ENCODE results near the gene MYH14. TPM values are rescaled to one million over a fixed set of nuclear protein-coding genes. Genes with fewer than 3 reads are reported as not detected.

The MYH14 gene
- total RNA-seq, 1 donor from 2014 or later = not detected

DNA sequence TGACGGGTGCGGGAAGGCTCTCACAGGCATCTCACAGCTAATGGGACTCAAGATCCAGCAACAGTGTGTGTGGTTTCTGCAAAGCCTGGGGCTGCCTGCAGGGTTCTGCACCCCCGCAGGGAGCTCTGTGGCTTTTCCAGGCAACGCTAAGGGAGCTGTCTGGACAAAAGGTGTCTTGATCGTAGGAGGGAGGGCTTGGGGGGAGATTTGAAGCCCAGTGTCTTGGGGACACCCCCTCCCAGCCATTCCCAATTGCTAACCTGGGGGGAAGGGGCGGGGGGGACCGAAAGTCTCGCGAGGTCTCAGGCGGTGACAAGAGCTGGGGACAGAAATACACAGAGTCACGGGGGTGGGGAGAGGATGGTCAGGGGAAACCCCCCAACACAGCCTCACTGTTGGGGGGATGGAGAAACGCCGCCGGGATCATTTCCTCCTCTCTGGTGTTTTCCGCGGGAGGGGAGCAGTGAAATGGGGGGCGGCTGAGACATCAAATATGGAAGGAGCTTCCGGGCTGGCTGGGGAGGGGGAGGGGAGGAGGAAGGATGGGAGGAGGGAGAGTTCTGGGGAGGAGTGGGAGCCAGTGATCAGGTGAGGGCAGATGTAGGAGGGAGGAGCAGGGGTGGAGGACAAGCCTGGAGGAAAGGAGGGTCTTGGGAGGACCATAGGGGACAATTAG, 112.5 kb downstream of the MYH14 start:
- intact Hi-C loops (cut with micrococcal nuclease) = loop anchor here (1.0 kb wide), 1 partner anchor 9 kb away; no protein-coding TSS in a partner anchor

DNA sequence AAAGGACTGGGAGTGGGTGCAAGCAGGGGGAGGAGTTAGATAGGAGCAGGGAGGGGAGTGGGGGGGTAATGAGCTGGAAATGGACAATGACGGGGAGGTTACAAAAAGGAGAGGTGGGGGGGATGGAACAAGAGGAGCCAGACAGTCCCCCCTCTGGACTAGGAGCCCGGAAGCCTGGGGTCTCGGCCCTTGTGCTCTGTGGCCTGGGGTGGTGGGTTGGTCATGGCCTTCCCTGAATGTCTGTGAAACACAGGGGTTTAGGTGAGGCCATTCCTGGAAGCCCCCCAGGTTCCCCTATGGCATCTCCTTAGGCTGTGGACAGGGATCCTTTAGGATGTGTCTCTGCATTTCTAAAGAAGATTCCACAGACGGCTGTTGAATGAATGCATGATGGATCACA, 113.7 kb downstream of the MYH14 start:
- intact Hi-C loops (cut with micrococcal nuclease) = no loop called here

DNA sequence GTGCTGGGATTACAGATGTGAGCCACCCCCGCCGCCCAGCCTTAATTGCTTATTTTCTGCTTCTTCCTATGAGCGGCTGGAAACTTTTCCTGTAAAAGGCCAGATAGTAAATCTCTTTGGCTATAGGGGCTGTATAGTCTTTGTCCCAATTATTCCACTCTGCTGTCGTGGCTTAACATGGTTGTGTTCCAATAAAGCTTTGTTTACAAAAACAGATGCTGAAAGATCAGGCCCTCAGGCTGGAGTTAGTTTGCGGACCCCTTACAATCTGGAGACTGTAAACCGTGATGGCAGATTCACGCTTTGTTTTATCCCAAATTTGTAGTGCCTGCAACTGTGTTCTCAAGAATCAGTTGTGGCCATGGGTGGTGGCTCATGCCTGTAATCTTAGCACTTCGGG, 115.0 kb downstream of the MYH14 start:
- intact Hi-C loops (cut with micrococcal nuclease) = no loop called here

DNA sequence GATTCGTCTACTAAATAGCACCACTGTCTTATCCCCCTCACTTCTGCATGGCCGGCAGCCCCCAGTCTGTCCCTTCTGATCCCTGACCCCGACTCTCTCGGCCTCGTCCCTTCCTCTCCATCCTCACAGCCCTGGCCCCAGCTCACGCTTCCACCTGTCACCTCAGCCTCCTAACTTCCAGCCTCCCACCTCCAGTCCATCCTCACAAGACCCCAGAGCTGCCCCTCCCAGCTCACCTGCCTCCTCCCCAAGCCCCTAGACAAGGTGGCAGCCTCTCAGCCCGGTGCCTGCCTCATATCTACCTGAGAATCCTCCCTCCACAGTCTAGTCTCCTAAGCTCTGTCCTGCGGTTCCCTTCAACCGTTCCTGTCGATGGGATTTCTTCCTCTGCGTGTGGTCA, 115.7 kb downstream of the MYH14 start:
- intact Hi-C loops (cut with micrococcal nuclease) = no loop called here

DNA sequence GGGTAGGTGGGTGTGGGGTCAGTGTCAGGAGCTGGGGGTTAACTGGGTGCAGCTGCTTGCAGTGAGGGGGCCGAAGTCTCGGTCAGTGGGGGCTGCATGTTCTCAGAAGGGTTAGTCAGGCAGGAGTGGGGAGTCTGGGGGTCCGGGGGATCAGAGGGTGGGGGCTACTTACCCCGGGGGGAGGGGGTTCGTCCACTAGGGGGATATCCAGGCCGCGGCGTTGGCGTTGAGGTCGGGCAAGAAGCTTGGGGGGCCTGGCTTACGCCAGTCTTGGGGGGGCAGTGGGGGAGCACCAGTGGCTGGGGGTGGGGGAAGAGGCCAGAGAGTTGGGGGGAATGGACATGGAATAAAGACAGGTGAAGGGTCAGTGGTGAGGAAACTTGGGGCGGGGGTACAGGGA, 116.6 kb downstream of the MYH14 start:
- intact Hi-C loops (cut with micrococcal nuclease) = no loop called here

DNA sequence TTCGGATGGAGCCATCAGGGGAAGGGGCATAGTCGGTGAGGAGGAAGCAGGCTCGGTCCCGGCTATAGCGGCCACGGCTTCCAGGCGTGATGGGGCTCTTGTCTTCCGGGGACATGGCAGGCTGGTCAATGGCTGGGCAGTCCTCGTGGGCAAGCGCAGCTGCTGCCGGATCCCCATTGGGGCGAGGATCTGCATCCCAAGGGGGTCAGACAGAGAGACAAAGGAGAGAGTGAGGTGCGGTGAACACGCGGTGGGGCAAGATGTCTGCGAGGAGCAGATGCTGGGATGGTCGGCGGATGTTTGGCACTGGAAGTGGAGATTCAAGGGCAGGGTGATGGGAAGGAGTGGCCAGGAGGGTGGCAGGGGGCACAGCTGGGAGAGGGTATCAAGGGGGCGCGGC, 117.2 kb downstream of the MYH14 start:
- intact Hi-C loops (cut with micrococcal nuclease) = no loop called here

DNA sequence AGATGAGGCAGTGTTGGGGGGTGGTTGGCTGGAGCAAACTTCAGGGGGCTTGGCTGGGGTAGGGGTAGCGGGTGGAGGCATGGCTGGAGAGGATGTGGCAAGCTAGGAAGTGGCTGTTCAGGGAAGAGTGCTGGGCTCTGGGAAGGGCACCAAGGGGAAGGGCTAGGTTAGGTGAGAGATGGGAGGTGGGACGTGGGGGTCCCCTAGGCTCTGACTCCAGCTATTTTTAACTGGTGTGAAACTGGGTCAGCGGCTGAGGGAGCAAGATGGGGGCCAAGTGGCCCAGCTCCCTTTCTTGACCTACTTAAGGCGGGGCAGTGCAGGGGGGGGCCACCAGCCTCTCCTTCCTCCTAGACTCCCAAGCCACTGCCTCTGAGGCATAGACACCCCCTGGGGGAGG, 118.4 kb downstream of the MYH14 start:
- intact Hi-C loops (cut with micrococcal nuclease) = no loop called here

DNA sequence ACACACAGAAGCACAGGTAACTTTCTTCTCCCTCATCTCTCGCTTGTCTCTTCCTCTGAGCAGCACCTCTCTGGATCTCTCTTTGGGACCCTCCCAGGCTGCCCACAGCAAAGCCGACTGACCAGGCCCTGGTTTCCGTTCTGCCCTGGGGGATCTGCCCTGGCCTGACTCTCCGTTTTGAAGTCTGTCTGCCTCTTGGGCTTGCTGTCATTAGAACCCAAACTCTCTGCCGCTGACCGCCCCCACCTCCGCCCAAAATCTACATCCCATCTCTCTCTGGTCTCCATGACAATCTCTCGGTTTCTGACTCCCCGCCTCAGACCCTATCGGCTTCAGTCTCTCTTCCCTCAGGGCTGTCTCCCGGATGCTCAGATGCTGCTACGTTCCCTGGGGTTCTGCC, 118.8 kb downstream of the MYH14 start:
- intact Hi-C loops (cut with micrococcal nuclease) = no loop called here

DNA sequence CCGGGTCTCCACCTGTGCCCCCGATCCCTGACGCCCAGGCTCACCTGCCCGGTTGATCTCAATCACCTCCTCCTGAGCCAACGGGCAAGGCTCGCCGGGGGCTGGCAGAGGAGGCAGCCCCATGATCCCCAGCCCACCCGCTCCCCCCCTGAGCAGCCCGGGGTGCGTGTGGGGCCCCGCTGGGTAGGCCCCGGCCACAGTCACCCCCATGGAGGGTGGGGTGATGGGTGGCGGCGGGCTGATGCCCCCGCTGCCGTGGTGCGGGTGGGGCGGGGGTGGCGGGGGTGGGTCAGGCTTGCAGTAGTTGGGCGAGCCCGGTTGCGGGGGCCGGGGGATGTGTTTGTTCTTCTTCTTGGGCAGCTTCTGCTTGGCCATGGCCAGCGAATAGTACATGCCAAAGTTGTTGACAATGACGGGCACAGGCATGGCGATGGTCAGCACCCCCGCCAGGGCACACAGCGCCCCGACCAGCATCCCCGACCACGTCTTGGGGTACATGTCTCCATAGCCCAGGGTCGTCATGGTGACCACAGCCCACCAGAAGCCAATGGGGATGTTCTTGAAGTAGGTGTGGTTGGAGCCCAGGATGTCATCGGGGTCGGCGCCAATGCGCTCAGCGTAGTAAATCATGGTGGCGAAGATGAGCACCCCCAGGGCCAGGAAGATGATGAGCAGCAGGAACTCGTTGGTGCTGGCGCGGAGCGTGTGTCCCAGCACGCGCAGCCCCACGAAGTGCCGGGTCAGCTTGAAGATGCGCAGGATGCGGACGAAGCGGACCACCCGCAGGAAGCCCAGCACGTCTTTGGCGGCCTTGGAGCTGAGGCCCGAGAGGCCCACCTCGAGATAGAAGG, 119.7 kb downstream of the MYH14 start:
- intact Hi-C loops (cut with micrococcal nuclease) = no loop called here

DNA sequence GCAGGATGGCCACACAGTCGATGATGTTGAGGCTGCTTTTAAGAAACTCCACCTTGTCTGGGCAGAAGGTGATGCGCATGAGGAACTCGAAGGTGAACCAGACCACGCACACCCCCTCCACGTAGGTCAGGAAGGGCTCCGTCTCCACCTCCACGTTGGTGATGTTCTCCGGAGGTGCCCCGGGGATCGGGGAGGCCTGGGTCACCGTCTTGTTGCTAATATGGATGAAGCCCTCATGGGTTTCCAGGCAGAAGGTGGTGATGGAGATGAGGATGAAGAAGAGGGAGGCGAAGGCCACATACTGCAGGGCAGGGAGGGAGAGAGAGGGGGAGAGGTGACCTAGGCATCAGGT, 120.3 kb downstream of the MYH14 start:
- intact Hi-C loops (cut with micrococcal nuclease) = no loop called here

DNA sequence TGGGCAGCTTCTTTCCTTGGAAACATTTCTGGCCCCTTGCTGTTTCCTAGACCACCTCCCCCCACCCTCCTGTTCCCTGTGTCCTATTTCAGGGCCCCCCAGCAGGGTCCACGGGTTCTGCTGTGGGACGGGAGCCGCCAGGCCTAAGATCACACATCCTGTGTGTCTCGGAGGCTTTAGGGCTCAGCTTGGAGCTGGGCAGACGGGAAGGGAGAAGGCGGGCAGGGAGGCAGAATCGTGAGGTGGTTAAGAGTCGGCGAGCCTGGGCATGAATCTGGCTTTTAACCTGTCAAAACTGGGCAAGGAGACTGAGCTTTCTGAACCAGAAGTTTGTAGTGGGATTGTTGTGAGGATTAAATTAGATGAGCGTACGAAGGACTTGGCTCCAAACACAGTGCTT, 120.9 kb downstream of the MYH14 start:
- intact Hi-C loops (cut with micrococcal nuclease) = no loop called here

DNA sequence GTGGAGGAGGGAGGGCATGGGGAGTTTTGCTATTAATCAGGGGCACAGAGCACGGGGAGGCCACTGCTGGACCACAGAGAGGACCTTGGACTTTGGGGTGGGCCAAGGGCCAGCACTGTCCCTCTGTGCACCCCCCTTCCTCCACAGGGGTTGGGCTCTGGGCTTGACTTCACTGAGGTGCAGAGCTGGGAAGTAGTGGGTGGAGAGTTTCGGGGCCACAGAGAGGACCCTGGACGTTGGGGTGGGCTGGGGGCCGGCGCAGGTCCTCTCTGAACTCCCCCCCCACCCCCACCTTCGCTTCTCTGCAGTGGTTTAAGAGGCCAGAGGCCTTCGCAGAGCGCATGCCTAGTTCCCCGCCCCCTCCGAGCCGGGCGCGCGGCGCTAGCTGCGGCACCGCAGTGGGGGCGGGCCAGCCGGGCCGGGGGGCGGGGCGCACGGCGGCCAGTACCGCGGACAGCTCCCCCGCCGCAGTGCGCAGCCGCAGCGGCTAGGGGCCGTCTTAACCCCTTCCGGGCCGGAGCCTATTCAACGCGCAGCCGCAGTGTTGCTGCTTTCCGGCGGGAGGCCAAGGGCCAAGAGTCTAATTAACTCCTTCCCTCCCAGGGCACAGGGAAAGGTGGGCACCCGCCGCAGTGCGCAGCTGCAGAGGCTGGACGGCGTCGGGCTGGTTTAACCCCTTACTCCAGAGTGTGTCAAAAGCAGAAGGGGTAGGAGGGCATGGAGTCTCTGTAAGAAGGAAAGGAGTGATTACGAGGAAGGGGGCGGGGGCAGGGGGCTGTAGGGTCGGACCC, 122.1 kb downstream of the MYH14 start:
- intact Hi-C loops (cut with micrococcal nuclease) = loop anchor here (1.0 to 5.0 kb wide), 4 partner anchors 9 to 458 kb away; partner anchors contain the start of genes JOSD2 and PNKP

DNA sequence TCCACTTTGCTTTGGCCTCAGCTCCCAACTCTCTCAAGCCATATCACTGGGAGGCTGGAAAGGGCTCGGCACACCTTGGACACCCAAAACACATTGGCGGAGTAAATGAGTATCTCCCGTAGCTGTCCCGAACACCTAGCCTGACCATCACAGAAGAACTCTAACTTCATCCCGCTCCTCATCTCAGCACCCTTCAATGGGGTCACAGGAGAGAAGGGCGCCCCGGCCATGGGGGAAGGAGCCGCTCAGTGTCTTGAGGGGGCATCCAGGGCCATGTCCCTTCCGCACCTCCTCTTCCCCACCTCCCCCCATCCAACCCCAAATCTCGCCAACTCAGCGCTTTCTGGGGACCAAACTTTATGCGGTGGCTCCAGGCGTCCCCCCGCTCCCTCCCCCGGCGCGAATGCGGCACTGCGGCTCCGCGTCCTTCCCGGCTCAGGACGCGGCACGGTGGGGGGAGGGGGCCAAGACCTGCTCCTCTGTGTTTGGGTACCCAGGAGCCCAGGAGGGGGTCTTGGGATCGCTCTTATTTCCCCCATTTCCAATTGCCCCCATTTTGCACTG, 122.8 kb downstream of the MYH14 start:
- intact Hi-C loops (cut with micrococcal nuclease) = loop anchor here (5.0 kb wide), 2 partner anchors 74 to 459 kb away; partner anchors contain the start of gene PNKP

DNA sequence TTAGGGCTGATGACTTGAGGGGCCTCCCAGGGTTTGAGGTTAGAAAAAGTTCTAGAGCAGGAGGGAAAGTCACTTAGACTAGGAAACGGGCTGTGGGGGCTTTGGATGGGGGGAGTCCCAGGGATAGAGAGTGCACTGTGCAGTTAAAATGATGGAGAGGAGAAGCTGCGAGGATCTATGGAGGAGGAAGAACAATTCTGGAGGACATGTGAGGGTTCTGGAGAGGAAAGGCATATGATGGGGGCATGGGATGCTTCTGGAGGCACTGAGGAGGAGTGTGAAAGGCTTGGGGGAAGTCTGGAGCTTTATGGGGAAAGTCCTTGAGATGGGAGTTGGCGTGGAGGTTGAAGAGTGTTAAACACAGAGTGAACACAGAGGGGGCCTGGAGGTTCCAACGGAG, 123.6 kb downstream of the MYH14 start:
- intact Hi-C loops (cut with micrococcal nuclease) = loop anchor here (5.0 kb wide), 2 partner anchors 75 to 460 kb away; partner anchors contain the start of gene PNKP

DNA sequence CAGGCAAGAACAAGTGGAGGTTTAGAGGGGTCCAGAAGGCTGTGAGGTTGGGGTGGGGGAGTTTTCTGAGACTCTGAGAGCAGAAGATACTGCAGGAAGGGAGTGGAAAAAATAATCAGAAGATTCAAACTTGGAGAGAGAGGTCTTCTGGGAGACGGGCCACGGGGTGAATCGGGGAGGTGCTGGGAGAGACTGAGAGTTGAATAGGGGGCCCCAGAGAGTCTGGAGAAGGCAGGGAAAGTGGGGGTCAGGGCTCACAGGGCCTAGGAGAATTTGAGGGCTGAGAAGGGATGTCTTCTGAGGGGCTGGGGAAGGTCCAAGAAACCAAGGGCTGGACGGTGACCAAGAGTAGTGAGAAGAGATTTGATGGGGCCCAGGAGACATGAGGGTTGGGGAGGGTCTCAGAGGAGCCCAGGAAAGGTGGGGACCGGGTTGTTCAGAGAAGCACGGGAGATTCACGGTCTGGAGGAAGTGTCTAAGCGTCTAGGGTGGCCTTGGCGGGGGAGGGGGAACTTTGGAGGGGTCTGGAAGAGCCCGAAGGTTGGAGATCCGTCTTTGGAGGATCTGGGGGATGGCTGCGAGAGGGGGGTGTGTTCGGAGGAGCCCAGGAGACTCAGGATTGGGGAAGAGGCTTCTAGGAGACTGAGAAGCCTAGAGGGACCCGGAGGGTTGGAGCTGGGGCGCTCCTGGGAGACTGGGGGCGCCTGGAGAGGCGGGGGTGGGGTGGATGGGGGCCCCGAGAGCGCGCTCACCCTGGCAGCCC, 124.2 kb downstream of the MYH14 start:
- intact Hi-C loops (cut with micrococcal nuclease) = loop anchor here (2.0 to 5.0 kb wide), 4 partner anchors 75 to 685 kb away; partner anchors contain the start of genes PNKP and SCAF1

DNA sequence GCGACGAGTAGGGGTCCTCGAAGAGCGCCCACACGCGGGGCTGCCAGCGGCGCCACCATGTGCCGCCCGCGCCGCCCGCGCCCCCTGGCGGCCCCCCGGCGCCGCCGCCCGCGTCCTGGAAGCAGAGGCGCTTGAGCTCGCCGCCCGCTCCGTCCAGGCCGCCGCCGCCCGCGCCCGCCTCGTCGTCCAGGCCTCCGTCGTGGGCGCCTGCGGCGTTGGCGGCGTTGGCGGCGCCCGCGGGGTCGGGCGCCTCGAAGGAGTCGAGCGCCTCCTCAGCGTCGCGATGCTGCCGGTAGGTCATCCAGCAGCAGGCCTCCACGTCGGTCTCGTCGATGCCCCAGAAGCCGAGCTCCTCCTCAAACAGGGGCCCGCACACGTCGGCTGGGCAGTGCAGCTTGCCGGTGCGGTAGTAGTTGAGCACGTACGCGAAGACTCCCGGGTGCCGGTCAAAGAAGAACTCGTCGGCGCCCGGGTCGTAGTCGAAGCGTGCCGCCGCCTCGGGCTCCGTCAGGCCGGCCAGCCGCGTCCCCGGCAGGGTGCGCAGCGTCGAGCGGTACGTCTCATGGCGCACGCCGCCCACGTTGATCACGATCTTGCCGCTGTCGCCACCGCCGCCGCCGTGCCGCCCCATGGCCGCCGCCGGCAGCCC, 124.9 kb downstream of the MYH14 start:
- intact Hi-C loops (cut with micrococcal nuclease) = loop anchor here (2.0 to 5.0 kb wide), 4 partner anchors 76 to 686 kb away; partner anchors contain the start of genes PNKP and SCAF1

DNA sequence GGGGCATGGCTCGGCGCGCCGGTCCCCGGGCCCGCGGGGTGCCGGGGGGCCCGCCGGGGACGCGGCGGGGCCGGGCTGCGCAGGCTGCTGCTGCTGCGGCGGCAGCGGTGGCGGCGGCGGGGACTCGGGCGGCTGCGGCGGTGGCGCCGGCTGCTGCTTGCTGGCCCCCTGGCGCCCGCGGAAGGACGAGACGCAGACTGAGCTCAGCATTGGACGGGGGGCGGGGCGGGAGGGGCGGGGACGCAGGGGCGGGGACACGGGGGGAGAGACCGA, 125.4 kb downstream of the MYH14 start:
- intact Hi-C loops (cut with micrococcal nuclease) = loop anchor here (1.0 to 5.0 kb wide), 15 partner anchors 28 to 686 kb away; partner anchors contain the start of genes EMC10, GARIN5A, JOSD2 and NR1H2

DNA sequence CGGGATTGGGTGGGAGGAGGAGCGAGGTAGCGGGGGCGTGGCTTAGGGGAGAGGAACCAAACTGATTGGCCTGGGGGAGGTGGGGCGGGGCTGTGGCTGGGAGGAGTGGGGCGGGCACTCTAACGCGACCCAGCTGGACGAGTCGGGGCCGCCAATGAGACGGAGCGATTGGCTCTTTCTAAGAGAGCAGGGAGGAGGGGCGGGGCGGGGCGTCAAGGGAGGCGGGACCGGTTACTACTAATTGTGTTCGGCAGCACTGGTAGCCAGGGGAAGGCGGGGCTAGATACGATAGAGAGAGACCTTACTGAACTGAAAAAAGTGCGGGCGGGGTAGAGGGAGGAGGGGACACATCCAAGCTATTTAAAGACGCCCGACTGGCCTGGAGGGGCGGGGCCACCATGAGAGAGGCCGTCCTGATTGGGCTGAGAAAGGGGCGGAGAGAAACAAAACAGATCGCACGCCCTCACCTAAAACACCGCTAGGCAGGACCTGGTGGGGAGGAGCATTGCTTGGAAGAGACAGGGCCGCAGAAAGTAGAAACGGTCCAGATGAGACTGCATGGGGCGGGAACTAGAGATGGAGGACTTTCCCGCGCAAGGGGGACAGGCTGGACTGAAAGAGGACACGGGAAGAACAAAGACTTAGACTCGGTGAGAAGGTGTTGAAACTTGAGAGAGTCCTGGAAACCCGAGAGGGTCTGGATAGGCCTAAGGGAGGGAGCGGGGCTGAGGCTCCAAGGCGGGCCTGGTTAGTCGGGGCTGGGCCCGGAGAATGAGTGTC, 125.9 kb downstream of the MYH14 start, which contains the start of gene KCNC3:
TSS of gene KCNC3 (minus strand) at position 232 of the 780 bp plus-strand sequence. CDS start 295 bp downstream, outside the sequence.
- intact Hi-C loops (cut with micrococcal nuclease) = loop anchor here (1.0 to 5.0 kb wide), 15 partner anchors 28 to 687 kb away; partner anchors contain the start of genes EMC10, GARIN5A, JOSD2 and NR1H2

DNA sequence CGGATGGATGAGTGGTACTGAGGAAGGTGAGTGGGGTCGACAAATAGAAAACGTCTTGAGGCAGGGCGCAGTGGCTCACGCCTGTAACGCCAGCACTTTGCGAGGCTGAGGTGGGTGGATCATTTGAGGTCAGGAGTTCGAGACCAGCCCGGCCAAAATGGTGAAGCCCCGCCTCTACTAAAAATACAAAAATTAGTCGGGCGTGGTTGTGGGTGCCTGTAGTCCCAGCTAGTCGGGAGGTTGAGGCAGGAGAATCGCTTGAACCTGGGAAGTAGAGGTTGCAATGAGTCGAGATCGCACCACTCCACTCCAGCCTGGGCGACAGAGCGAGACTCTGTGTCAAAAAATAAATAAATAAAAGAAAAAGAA, 126.5 kb downstream of the MYH14 start:
- intact Hi-C loops (cut with micrococcal nuclease) = loop anchor here (1.0 to 10.0 kb wide), 16 partner anchors 27 to 1035 kb away; partner anchors contain the start of genes CLDND2, EMC10, ETFB and GARIN5A
